HEK293 (cell line): ENCODE results near the gene PGS1.

ENCODE experiments used
- ZNF274 ChIP-seq, 2 experiments: fragments of 200-500 bp in 1 of 2; fragments of 450-650 bp in 1 of 2; sonication (Bioruptor generic) in 1 of 2; formaldehyde crosslinking in 1 of 2; IDR thresholded peaks; 2 replicates each; pipeline versions ENCODE4 v1.5.1 to v1.6.1; 2014 to 2016; ENCODE audit warnings: borderline replicate concordance in 1 of 2, inconsistent platforms in 1 of 2, low read length in 1 of 2, missing biosample characterization in 1 of 2, missing genetic modification characterization in 1 of 2
- ZNF449 ChIP-seq: fragments of 450-650 bp; formaldehyde crosslinking; IDR thresholded peaks from 2 replicates; pipeline ENCODE4 v1.5.1; 2017; ENCODE audit warnings: missing biosample characterization, mild to moderate bottlenecking, missing genetic modification characterization, moderate library complexity

- TF ChIP-seq ZNF449 (no peak; the same call in 1 of the 2 replicates), ZNF274 (IDR thresholded peaks at IDR 0.05; ENCODE audit: low read length) (no peak), ZNF274 (tag by site-specific recombination; IDR thresholded peaks at IDR 0.05; ENCODE audit: borderline replicate concordance) (no peak)
Observed at GRCh38 chr17:78378225-78379130, at the start of gene PGS1.
